HEK293 (cell line): ENCODE data around the gene BIN2.

Experiments used
- GLI4 ChIP-seq: fragments of 450-650 bp; formaldehyde crosslinking; IDR thresholded peaks from 2 replicates; pipeline ENCODE4 v1.5.1; 2016; ENCODE audit warnings: missing biosample characterization, missing genetic modification characterization
- MZF1 ChIP-seq: fragments of 450-650 bp; formaldehyde crosslinking; IDR thresholded peaks from 2 replicates; pipeline ENCODE4 v1.5.1; 2017; ENCODE audit warnings: missing biosample characterization, missing genetic modification characterization, borderline replicate concordance
- ZFP41 ChIP-seq: fragments of 450-650 bp; formaldehyde crosslinking; IDR thresholded peaks from 2 replicates; pipeline ENCODE4 v1.5.1; 2016; ENCODE audit warnings: missing biosample characterization, missing genetic modification characterization, borderline replicate concordance
- ZNF214 ChIP-seq: fragments of 450-650 bp; formaldehyde crosslinking; IDR thresholded peaks from 2 replicates; pipeline ENCODE4 v1.5.1; 2017; ENCODE audit warnings: missing biosample characterization, mild to moderate bottlenecking, missing genetic modification characterization, borderline replicate concordance
- ZNF473 ChIP-seq: fragments of 450-650 bp; formaldehyde crosslinking; IDR thresholded peaks from 2 replicates; pipeline ENCODE4 v1.5.1; 2017; ENCODE audit warnings: missing biosample characterization, missing genetic modification characterization
- ZNF621 ChIP-seq: fragments of 450-650 bp; formaldehyde crosslinking; IDR thresholded peaks from 2 replicates; pipeline ENCODE4 v1.5.1; 2017; ENCODE audit warnings: missing biosample characterization, missing genetic modification characterization
- TF ChIP-seq, protein P1 (sequence below): fragments of 450-650 bp; formaldehyde crosslinking; IDR thresholded peaks from 2 replicates; pipeline ENCODE4 v1.5.1; 2016; ENCODE audit warnings: missing biosample characterization, missing genetic modification characterization

DNA sequence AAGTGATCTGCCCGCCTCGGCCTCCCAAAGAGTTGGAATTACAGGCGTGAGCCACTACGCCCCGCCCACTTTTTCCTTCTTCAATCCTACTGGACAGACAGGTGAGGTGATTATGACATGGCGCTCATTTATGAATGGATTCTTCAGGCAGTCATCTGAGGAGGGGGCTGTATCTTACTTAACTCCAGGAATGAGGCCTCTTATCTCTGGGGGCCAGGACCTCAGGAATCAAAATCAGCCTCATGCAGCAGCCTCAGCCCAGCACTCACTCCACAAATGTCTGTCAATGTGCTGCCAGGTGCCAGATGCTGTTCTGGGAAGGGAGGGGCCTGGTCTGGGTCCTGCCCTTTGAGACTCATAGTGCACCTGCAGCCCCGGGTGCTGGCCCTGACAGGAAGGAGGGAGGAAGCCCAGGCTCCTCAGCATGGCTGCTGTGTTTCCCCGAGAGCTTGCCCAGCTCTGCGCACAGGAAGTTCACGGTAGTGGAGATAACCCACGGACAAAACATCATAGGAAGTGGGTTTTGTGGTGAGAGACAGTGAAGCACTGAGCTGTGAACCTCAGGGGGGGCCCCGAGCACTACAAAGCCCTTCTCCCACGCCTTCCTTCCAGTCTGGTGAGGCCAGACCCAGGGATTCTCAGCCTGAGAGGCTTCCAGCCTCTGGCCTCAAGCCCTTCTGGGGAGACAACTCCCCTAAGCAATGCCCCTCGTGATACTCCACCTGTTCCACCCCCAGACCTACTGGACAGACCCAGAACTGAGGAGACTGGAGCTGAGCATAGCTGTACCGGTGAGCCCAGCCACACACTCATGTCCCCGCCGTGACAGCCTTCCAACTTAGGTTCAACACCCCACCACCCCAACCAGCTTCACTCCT lies 44.9 kb upstream of the BIN2 start:
- TF ChIP-seq, protein P1, sequence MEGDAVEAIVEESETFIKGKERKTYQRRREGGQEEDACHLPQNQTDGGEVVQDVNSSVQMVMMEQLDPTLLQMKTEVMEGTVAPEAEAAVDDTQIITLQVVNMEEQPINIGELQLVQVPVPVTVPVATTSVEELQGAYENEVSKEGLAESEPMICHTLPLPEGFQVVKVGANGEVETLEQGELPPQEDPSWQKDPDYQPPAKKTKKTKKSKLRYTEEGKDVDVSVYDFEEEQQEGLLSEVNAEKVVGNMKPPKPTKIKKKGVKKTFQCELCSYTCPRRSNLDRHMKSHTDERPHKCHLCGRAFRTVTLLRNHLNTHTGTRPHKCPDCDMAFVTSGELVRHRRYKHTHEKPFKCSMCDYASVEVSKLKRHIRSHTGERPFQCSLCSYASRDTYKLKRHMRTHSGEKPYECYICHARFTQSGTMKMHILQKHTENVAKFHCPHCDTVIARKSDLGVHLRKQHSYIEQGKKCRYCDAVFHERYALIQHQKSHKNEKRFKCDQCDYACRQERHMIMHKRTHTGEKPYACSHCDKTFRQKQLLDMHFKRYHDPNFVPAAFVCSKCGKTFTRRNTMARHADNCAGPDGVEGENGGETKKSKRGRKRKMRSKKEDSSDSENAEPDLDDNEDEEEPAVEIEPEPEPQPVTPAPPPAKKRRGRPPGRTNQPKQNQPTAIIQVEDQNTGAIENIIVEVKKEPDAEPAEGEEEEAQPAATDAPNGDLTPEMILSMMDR (tag by site-specific recombination) = no peak
- no peak for TF ChIP-seq GLI4 (tag by site-specific recombination)
- TF ChIP-seq ZFP41 = no peak
- TF ChIP-seq ZNF473 (tag by site-specific recombination) = no peak
- no peak for TF ChIP-seq MZF1
- TF ChIP-seq ZNF214 (tag by site-specific recombination) = no peak
- TF ChIP-seq ZNF621 = no peak
